Ishikawa (cell line): ENCODE data around the gene ENO3.

Experiments
- CEBPB ChIP-seq: IDR thresholded peaks from 2 replicates; pipeline ENCODE4 v1.6.1; 2012
- CREB1 ChIP-seq: IDR thresholded peaks from 2 replicates; pipeline ENCODE4 v1.6.1; 2012; ENCODE audit warnings: low read depth
- EGR1 ChIP-seq: IDR thresholded peaks from 2 replicates; pipeline ENCODE4 v1.6.1; 2012
- EP300 ChIP-seq: IDR thresholded peaks from 2 replicates; pipeline ENCODE4 v1.6.1; 2012; ENCODE audit warnings: borderline replicate concordance
- FOXM1 ChIP-seq: IDR thresholded peaks from 2 replicates; pipeline ENCODE4 v1.6.1; 2012; ENCODE audit warnings: low read depth, borderline replicate concordance
- MAX ChIP-seq: IDR thresholded peaks from 2 replicates; pipeline ENCODE4 v1.6.1; 2012
- NFIC ChIP-seq: IDR thresholded peaks from 2 replicates; pipeline ENCODE4 v1.6.1; 2012
- RAD21 ChIP-seq: IDR thresholded peaks from 2 replicates; pipeline ENCODE4 v1.6.1; 2012; ENCODE audit warnings: low read depth
- TAF1 ChIP-seq: IDR thresholded peaks from 2 replicates; pipeline ENCODE4 v1.6.1; 2012; ENCODE audit warnings: low read depth, mild to moderate bottlenecking
- TCF12 ChIP-seq: IDR thresholded peaks from 2 replicates; pipeline ENCODE4 v1.6.1; 2012; ENCODE audit warnings: low read depth
- TEAD4 ChIP-seq: IDR thresholded peaks from 2 replicates; pipeline ENCODE4 v1.6.1; 2012
- USF1 ChIP-seq: IDR thresholded peaks from 2 replicates; pipeline ENCODE4 v1.6.1; 2012
- YY1 ChIP-seq: IDR thresholded peaks from 2 replicates; pipeline ENCODE4 v1.6.1; 2012; ENCODE audit warnings: low read depth
- ZBTB7A ChIP-seq: IDR thresholded peaks from 2 replicates; pipeline ENCODE4 v1.6.1; 2012; ENCODE audit warnings: low read depth
- TF ChIP-seq, protein P1 (sequence below): IDR thresholded peaks from 2 replicates; pipeline ENCODE4 v1.6.1; 2012; ENCODE audit warnings: low read depth, mild to moderate bottlenecking

Gene ENO3

DNA sequence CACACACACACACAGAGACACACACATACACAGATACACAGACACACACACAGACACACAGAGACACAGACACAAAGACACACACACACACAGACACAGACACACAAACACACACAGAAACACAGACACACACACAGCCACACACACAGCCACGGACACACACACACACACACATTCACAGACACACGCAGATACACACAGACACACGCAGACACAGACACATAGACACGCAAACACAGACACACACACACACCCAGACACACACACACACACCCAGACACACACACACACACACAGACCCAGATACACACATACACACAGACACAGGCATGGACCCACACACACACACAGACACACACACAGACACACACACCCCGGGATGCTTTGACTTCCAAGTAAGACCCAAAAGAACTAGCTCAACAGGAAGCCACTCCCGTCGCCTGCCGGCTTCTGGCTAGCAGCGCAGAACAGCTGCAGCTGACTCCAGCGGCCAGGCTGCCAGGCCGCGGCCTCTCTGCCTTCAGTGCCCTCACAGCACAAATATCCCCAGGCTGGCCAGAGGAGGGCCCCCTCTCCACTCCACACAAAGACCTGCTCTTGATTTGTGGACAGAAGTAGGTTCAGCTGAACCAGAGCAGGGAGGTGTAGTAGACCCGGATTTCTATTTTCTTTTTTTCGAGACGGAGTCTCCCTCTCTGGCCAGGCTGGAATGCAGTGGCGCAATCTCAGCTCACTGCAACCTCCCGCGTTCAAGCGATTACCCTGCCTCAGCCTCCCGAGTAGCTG is 42.0 kb upstream of the ENO3 start:
- TF ChIP-seq, protein P1, sequence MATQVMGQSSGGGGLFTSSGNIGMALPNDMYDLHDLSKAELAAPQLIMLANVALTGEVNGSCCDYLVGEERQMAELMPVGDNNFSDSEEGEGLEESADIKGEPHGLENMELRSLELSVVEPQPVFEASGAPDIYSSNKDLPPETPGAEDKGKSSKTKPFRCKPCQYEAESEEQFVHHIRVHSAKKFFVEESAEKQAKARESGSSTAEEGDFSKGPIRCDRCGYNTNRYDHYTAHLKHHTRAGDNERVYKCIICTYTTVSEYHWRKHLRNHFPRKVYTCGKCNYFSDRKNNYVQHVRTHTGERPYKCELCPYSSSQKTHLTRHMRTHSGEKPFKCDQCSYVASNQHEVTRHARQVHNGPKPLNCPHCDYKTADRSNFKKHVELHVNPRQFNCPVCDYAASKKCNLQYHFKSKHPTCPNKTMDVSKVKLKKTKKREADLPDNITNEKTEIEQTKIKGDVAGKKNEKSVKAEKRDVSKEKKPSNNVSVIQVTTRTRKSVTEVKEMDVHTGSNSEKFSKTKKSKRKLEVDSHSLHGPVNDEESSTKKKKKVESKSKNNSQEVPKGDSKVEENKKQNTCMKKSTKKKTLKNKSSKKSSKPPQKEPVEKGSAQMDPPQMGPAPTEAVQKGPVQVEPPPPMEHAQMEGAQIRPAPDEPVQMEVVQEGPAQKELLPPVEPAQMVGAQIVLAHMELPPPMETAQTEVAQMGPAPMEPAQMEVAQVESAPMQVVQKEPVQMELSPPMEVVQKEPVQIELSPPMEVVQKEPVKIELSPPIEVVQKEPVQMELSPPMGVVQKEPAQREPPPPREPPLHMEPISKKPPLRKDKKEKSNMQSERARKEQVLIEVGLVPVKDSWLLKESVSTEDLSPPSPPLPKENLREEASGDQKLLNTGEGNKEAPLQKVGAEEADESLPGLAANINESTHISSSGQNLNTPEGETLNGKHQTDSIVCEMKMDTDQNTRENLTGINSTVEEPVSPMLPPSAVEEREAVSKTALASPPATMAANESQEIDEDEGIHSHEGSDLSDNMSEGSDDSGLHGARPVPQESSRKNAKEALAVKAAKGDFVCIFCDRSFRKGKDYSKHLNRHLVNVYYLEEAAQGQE = no peak
- TF ChIP-seq USF1 = no peak
- peak; percentile 88 for TF ChIP-seq RAD21
- peak; percentile 79 for TF ChIP-seq CEBPB
- TF ChIP-seq NFIC = no peak
- TF ChIP-seq YY1 = no peak
- TF ChIP-seq CREB1 = no peak
- no peak for TF ChIP-seq EGR1
- 0 out of 2 replicates have a peak, but pooled peaks have one; percentile 29 for TF ChIP-seq TEAD4

GRCh38 chr17:4913994-4914393 is 36.9 kb upstream of the ENO3 start:
- TF ChIP-seq TAF1 (no peak), EGR1 (no peak), NFIC (peak; percentile 47)

DNA sequence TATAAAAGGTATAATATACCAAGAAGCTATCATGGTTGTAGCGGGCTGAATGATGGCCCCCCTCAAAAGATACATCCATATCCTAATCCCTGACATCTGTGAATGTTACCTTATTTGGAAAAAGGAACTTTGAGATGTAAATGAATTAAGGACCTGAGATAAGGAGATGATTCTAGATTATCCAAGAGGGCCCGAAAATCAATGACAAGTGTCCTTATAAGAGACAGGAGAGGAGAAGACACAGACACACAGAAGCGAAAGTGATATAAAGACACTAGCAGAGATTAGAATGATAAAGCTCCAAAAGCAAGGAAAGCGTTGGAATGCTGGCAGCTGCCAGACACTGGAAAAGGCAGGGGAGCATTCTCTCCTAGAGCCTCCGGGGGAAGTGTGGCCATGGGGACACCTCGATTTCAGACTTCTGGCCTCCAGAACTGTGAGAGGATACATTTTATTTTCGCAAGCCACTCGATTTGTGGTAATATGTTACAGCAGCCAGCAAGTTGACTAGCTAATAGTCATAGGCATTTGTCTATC is 31.3 kb upstream of the ENO3 start:
- TF ChIP-seq USF1 = no peak
- TF ChIP-seq, protein P1 = no peak
- no peak for TF ChIP-seq YY1
- no peak for TF ChIP-seq FOXM1
- TF ChIP-seq RAD21 = no peak
- no peak for TF ChIP-seq CEBPB
- no peak for TF ChIP-seq TEAD4
- no peak for TF ChIP-seq EP300
- no peak for TF ChIP-seq TAF1
- TF ChIP-seq CREB1 = no peak
- no peak for TF ChIP-seq MAX

- TF ChIP-seq, protein P1 = no peak
Measured at GRCh38 chr17:4920351-4921048, 30.4 kb upstream of the ENO3 start.

DNA sequence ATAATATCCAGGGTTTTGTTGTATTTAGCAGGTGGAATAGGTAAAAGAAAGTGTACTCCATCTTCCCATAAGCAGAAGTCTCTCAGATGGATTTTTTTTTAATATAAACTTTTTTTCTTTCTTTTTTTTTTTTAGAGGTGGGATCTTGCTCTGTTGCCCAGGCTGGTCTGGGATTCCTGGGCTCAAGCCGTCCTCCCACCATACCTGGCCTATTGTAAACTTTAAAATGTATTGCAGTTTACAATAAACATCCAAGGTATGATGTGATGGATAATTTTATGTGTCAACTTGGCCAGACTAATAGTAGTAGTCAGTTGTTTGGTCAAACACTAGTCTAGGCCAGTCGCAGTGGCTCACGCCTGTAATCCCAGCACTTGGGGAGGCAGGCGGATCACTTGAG is 29.6 kb upstream of the ENO3 start:
- TF ChIP-seq EP300 (no peak), RAD21 (no peak), FOXM1 (no peak), USF1 (no peak), EGR1 (no peak), NFIC (no peak), TCF12 (no peak), TAF1 (no peak), MAX (no peak), ZBTB7A (no peak), CEBPB (no peak)
- TF ChIP-seq, protein P1 = no peak
